ENCODE data around the gene CSNK1G2.

Gene CSNK1G2

DNA sequence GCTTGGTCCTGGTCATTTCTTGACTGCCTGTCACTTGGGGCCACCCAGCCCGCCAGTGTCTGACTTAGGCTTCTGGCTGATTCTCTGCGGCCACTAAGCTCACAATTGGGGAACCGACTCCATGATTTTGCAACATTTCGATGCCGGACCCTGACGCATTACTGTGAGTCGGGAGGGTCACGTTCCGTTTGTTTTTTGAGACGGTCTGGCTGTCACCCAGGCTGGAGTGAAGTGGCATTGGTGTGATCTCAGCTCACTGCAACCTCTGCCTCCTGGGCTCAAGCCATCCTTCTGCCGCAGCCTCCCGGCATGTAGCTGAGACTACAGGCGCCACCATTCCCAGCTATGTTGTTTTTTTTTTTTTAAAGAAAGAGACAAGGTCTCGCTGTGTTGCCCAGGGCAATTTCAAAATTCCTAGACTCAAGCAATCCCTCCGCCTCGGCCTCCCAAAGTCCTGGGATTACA is 39.0 kb upstream of the CSNK1G2 start:
- H3K27ac ChIP-seq (ENCODE audit: low read length): no peak overlapping the region
- H3K4me2 ChIP-seq (ENCODE audit: low read depth, low read length): no peak overlapping the region
- H3K9ac ChIP-seq (ENCODE audit: low read length): no peak overlapping the region

DNA sequence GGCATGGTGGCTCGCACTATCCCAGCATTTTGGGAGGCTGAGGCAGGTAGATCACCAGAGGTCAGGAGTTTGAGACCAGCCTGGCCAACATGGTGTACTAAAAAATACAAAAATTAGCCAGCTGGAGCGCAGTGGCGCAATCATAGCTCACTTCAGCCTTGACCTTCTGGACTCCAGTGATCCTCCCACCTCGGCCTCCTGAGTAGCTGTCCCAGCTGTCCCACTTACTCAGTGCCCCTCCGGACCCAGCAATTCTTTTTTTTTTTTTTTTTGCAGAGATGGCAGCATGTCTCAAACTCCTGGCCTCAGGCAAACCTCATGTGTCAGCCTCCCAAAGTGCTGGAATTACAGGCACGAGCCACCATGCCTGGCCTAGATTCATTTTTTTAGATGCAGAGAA is 38.0 kb upstream of the CSNK1G2 start:
- Histone ChIP-seq H3K27me3 (replicated peaks; ENCODE audit: insufficient read depth, low read length) (no peaks in the 10 kb centered on the region), H3K9me2 (replicated peaks; ENCODE audit: insufficient read depth, low read length) (no peaks in the 10 kb centered on the region), H3K79me2 (ENCODE audit: low read length) (peaks cover 24% of the 10 kb centered on the region), H3K4me3 (ENCODE audit: low read length) (peak overlapping the region; percentile 7), H3K4me2 (ENCODE audit: low read depth, low read length) (peak overlapping the region; percentile 69; the same call in 1 of the 2 replicates), H3F3A (ENCODE audit: insufficient read depth, low read length) (peaks cover 33% of the 10 kb centered on the region), H3K36me3 (replicated peaks; ENCODE audit: insufficient read depth, low read length) (no peaks in the 10 kb centered on the region), H3K4me1 (ENCODE audit: low read length) (peaks cover 25% of the 10 kb centered on the region), H4K20me1 (ENCODE audit: insufficient read depth, low read length) (no peaks in the 10 kb centered on the region), H3K27ac (ENCODE audit: low read length) (peak overlapping the region; percentile 41; the same call in 1 of the 2 replicates), H3K9me3 (replicated peaks; ENCODE audit: insufficient read depth, low read length) (no peaks in the 10 kb centered on the region), H3K9ac (ENCODE audit: low read length) (peak overlapping the region; percentile 28; the same call in 1 of the 2 replicates), H2AFZ (ENCODE audit: low read length) (no peak overlapping the region)
- no peak for DNase-seq
- TF ChIP-seq, protein P1, sequence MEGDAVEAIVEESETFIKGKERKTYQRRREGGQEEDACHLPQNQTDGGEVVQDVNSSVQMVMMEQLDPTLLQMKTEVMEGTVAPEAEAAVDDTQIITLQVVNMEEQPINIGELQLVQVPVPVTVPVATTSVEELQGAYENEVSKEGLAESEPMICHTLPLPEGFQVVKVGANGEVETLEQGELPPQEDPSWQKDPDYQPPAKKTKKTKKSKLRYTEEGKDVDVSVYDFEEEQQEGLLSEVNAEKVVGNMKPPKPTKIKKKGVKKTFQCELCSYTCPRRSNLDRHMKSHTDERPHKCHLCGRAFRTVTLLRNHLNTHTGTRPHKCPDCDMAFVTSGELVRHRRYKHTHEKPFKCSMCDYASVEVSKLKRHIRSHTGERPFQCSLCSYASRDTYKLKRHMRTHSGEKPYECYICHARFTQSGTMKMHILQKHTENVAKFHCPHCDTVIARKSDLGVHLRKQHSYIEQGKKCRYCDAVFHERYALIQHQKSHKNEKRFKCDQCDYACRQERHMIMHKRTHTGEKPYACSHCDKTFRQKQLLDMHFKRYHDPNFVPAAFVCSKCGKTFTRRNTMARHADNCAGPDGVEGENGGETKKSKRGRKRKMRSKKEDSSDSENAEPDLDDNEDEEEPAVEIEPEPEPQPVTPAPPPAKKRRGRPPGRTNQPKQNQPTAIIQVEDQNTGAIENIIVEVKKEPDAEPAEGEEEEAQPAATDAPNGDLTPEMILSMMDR (IDR thresholded peaks at IDR 0.05; ENCODE audit: low read length): no peak
- TF ChIP-seq EZH2phosphoT487 (IDR thresholded peaks at IDR 0.05; ENCODE audit: low read length): no peak
- no peak for TF ChIP-seq EZH2 (optimal IDR thresholded peaks at IDR 0.05; ENCODE audit: low read depth, low read length)

More for the DNA sequence above, 39.0 kb upstream of the CSNK1G2 start:
- Histone ChIP-seq H3K9me3 (replicated peaks; ENCODE audit: insufficient read depth, low read length) (no peaks in the 10 kb centered on the region), H3K4me1 (ENCODE audit: low read length) (peaks cover 29% of the 10 kb centered on the region), H3K79me2 (ENCODE audit: low read length) (peaks cover 15% of the 10 kb centered on the region), H3F3A (ENCODE audit: insufficient read depth, low read length) (peaks cover 39% of the 10 kb centered on the region), H2AFZ (ENCODE audit: low read length) (no peak overlapping the region), H4K20me1 (ENCODE audit: insufficient read depth, low read length) (no peaks in the 10 kb centered on the region), H3K36me3 (replicated peaks; ENCODE audit: insufficient read depth, low read length) (no peaks in the 10 kb centered on the region), H3K27me3 (replicated peaks; ENCODE audit: insufficient read depth, low read length) (no peaks in the 10 kb centered on the region), H3K4me3 (ENCODE audit: low read length) (no peak overlapping the region), H3K9me2 (replicated peaks; ENCODE audit: insufficient read depth, low read length) (no peaks in the 10 kb centered on the region)
- no peak for TF ChIP-seq EZH2 (optimal IDR thresholded peaks at IDR 0.05; ENCODE audit: low read depth, low read length)
- no peak for DNase-seq

DNA sequence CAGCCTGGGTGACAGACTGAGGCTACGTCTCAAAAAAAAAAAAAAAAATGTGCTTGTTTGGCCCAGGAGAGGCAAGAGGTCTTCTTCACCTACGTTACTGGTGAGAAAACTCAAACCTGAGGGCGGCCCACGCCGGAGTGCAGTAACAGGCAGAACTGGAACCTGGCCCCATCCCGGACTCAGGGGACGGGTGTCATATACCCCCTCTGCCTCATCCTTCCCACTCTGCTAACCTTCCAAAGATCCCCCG is 36.2 kb upstream of the CSNK1G2 start:
- H3K27ac ChIP-seq (ENCODE audit: low read length): peak overlapping the region; percentile 41; the same call in 1 of the 2 replicates
- H3K79me2 ChIP-seq (ENCODE audit: low read length): peaks cover 43% of the 10 kb centered on the region
- peak overlapping the region; percentile 12 for H3K4me3 ChIP-seq (ENCODE audit: low read length)
- H2AFZ ChIP-seq (ENCODE audit: low read length): peak overlapping the region; percentile 20
- H3K27me3 ChIP-seq (replicated peaks; ENCODE audit: insufficient read depth, low read length): no peaks in the 10 kb centered on the region
- H3K4me1 ChIP-seq (ENCODE audit: low read length): peaks cover 25% of the 10 kb centered on the region
- TF ChIP-seq EZH2phosphoT487 (IDR thresholded peaks at IDR 0.05; ENCODE audit: low read length) (no peak), EZH2 (optimal IDR thresholded peaks at IDR 0.05; ENCODE audit: low read depth, low read length) (no peak)
- TF ChIP-seq, protein P1 (IDR thresholded peaks at IDR 0.05; ENCODE audit: low read length): no peak
- H4K20me1 ChIP-seq (ENCODE audit: insufficient read depth, low read length): no peaks in the 10 kb centered on the region
- H3K4me2 ChIP-seq (ENCODE audit: low read depth, low read length): peak overlapping the region; percentile 53
- DNase-seq: no peak
- H3K9ac ChIP-seq (ENCODE audit: low read length): peak overlapping the region; percentile 21; the same call in 1 of the 2 replicates
- no peaks in the 10 kb centered on the region for H3K9me2 ChIP-seq (replicated peaks; ENCODE audit: insufficient read depth, low read length)
- H3F3A ChIP-seq (ENCODE audit: insufficient read depth, low read length): peaks cover 29% of the 10 kb centered on the region
- no peaks in the 10 kb centered on the region for H3K9me3 ChIP-seq (replicated peaks; ENCODE audit: insufficient read depth, low read length)
- no peaks in the 10 kb centered on the region for H3K36me3 ChIP-seq (replicated peaks; ENCODE audit: insufficient read depth, low read length)

DNA sequence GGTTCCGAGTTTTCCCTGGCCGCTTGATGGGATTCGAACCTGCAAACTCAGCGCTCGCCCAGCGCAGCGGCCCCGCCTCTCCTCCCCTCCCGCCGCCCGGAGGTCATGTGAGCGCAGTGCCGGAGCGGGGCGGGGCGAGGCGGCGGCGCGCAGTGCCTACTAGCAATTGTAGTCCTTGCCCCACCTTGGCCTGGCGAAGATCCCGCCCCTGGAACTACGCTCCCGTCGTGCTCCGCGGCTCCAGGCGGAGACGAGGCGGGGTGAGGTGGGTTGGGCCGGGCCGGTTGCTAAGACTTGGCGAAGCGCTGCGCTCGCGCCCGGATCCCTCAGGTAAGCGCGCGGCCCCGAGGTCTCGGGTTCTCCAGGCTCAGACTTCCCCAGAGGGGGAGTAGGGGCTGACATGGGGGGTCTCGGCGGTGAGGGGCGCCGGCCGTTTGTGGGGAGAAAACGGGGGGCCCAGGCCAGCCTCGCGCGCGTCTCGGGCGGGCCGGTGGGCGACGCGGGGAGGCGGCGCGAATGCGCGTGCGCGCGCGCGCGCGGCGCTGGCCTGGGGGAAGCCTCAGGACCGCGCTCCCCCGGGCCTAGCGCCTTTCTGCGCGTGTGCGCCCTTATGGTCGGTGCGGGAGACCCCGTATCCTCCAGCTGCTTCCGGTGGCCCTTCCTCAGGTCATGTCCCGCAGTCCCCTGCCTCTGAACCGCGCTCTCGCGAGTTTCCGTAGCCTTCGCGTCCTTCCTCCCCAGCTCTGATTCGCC is 35.7 kb upstream of the CSNK1G2 start, which contains the start of the genes ADAT3 and SCAMP4:
ADAT3 (plus strand) TSS at position 290 of the 753 bp plus-strand sequence. CDS start 6,649 bp downstream, outside the sequence.
SCAMP4 (plus strand) TSS at position 290 of the 753 bp plus-strand sequence. CDS start 9,621 bp downstream, outside the sequence.
- TF ChIP-seq EZH2 (optimal IDR thresholded peaks at IDR 0.05; ENCODE audit: low read depth, low read length) (no peak), EZH2phosphoT487 (IDR thresholded peaks at IDR 0.05; ENCODE audit: low read length) (no peak)
- TF ChIP-seq, protein P1 (IDR thresholded peaks at IDR 0.05; ENCODE audit: low read length): no peak
- Histone ChIP-seq H3F3A (ENCODE audit: insufficient read depth, low read length) (peaks cover 29% of the 10 kb centered on the region), H3K4me3 (ENCODE audit: low read length) (peak within 1 kb of the TSS; percentile 85), H2AFZ (ENCODE audit: low read length) (peak within 1 kb of the TSS; percentile 42), H4K20me1 (ENCODE audit: insufficient read depth, low read length) (no peaks in the 10 kb centered on the region), H3K27me3 (replicated peaks; ENCODE audit: insufficient read depth, low read length) (no peaks in the 10 kb centered on the region), H3K4me1 (ENCODE audit: low read length) (peaks cover 25% of the 10 kb centered on the region), H3K27ac (ENCODE audit: low read length) (peak within 1 kb of the TSS; percentile 41; the same call in 1 of the 2 replicates), H3K9me3 (replicated peaks; ENCODE audit: insufficient read depth, low read length) (no peaks in the 10 kb centered on the region), H3K9me2 (replicated peaks; ENCODE audit: insufficient read depth, low read length) (no peaks in the 10 kb centered on the region), H3K79me2 (ENCODE audit: low read length) (peaks cover 48% of the 10 kb centered on the region), H3K36me3 (replicated peaks; ENCODE audit: insufficient read depth, low read length) (no peaks in the 10 kb centered on the region), H3K9ac (ENCODE audit: low read length) (peak within 1 kb of the TSS; percentile 65), H3K4me2 (ENCODE audit: low read depth, low read length) (peak within 1 kb of the TSS; percentile 79)
- peak; percentile 100 for DNase-seq

All from MM.1S (cell line).